T-helper 2 cell treated with Interferon-gamma antibody and Interleukin-4, amounts not matched to agents 100 ng/mL and 5 ng/mL, for 36 hours (primary cell): ENCODE data around the gene RIT2. TPM values are rescaled to one million over a fixed set of nuclear protein-coding genes. Genes with fewer than 3 reads are reported as not detected.

Source experiments
- intact Hi-C: fragments of 100-400 bp; cut with micrococcal nuclease; formaldehyde crosslinking; loops from one replicate; pipeline ENCODE4 v1.15.1; 2023
- total RNA-seq: library from RNA; stranded (reverse); gene quantifications from 2 replicates; pipeline ENCODE4 v1.2.3, GENCODE V29; 2022

Gene RIT2
- total RNA-seq, 1 donor from 2014 or later: not detected

DNA sequence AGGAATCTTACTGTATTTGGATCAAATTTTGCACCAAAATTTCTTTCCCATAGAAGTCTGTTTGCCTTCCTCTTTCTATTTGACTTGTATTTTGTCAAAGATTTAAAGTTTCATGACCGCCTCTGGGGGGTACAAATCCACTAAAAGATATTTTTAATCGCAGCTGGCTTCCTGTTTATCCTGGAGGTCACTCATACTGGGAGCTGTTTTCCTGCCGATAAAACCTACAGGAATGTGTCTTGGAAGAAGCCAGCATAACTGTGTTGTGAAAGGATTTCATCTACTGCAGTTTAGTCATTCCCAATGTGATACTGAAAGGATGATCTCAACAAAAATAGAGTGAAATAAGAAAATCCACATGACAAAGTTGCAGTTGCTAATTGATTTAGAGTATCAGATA lies 184.0 kb downstream of the RIT2 start:
- intact Hi-C loops: no loop called here

DNA sequence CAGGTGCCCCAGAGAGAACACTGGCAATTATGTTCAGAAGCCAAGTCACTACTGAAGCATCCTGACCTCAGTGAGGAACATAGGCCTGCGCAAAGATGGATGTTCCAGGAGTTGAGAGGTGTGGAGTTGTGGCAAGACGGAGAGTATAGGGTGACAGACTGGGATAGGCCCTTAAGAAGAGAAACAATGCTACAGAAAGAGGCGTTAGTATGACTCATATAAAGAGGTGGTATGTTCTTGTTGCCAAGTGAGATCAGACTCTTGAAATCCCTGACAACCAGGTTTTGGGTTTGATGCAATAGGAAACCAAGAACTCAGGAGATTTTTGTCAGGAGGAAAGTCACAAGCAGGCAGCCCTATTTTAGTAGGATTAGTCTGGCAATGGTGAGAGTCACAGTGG lies 185.6 kb downstream of the RIT2 start:
- intact Hi-C loops: no loop called here

DNA sequence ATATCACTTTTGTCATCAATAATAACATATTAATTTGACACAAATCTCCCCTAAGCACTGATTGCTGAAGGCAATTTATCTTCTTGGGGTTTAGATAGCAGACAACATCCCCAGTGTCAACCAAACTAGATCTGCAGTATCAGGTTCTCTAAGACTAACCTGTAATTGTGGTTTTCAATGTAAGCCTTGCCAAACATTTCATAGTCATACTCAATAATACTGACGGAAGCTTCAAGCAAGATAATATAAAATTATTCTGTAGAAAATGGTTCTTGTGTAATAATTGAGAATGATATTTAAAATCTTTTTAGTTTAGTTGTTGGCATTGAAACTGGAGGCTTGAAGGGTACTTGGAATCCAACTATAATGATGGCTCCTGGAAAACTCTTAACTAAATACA lies 186.3 kb downstream of the RIT2 start:
- intact Hi-C loops: no loop called here

DNA sequence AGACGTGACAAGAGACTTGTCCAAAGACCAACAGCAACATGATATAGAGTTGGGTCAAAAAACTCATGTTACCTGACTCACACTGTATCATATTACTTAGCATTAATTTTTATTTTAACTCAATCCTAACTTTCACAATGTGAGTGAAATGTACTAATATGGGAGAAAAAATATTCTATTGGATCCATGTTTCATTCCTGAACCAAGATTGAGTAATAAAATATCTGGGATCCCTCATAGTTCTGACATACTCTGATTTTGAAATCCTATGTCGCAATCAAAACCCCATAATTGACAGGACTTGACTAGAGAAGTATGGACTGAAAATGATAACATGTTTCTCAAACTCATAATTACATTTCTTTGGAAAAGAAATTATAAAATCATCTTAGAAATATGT lies 190.4 kb downstream of the RIT2 start:
- intact Hi-C loops: no loop called here

DNA sequence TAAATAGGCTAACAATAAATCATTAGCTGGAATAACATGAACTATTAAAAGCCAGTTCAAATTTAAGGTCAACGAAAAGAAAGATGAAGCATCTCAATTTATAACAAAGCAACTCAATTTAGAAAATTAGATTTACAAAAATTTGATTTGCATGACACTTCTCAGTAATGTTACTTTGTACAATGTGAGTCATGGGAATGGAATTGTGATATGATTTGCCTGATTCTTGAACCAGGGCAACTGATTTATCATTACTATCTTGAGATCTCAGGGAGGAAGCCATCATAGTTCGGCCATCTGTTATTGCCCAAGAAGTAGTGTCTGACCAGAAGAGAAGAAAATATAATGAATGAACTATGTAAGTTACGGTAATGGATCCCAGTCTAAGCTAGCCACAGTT lies 193.1 kb downstream of the RIT2 start:
- intact Hi-C loops: no loop called here

DNA sequence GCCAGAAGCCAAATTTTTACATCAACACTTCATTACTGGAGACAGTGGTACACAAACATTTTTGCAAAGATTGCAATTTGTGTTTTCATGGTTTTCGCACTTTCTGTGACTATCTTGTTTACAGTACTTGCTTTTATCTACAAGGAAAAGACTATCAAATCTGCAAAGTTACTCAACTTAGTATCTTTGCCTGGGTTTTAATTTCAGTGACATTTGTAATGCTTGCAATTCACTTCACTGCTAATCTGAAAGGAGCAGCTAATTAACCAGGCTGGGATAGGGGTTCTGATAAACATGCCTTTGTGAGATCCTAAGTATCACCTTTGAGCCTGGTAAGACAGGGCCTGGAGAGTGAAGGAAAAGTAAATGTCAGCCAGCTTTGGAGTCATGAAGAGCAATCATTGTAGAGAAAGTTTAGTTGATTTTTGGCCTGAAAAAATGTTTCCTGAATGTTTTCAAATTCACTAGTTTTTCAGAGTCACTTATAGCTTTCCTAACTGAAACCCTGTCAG lies 194.2 kb downstream of the RIT2 start:
- intact Hi-C loops: no loop called here

DNA sequence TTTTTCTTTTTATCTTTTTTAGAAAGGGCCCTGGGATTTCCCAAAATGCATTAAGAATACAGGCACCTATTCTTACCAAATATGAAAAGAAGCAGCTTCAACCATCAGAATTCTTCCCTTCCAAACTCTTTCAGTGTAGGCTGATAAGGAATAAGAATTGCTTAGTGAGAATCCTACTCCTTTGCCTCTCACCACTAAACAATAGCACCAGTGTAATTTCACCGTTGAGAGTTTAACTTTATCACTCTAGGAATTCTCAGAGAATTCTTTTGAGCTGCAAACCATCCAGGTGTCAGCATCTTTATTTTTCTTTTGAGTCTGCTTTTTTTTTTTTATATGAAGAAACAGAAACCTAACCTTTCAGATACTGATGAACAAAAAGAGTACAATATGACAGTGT lies 194.9 kb downstream of the RIT2 start:
- intact Hi-C loops: no loop called here

DNA sequence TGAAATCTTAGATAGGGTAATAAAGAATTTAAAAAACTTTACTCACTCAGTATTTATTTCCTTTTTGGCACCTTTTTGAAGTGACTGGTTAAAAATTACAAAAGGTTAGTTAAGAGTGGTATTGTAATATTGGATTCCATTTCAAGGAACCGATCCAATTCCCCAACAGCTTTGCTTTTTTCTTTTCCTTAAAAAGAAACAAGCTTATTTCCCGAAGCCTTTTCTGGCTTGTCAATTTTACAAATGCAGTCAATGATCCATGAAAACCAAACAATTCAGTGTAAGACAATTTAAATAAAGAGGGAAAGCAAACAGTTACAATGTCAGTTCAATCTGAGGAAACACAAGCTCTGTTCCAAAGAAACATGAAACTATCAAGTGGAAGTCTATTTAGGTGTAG lies 200.2 kb downstream of the RIT2 start:
- intact Hi-C loops: no loop called here

DNA sequence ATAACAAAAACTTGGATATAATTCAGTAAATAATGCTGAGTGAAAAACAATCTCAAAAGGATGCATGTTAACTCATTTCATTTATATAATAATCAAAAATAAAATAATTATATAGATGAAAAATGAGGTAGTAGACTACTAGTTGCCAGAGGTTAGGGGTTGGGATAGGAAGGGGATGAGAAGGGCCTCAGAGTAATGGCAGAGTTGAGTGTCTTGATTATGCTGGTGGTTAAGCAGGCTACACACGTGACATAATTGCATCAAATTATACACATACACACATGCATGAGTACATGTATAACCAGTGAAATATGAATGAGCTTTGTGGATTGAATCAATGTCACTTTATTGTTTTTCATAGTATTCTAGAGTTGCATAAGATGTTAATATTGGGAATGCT lies 201.0 kb downstream of the RIT2 start:
- intact Hi-C loops: no loop called here

DNA sequence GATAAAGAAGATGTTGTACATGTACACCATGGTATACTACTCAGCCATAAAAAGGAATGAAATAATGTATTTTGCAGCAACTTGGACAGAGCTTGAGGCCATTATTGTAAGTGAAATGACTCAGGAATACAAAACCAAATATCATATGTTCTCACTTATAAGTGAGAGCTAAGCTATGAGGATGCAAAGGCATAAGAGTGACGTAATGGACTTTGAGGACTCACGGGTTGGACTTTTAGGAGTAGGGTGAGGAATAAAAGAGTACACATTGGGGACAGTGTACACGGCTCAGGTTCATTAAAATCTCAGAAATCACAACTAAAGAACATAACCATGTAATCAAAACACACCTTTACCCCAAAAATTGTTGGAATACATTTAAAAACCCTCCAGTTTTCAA lies 206.4 kb downstream of the RIT2 start:
- intact Hi-C loops: no loop called here

DNA sequence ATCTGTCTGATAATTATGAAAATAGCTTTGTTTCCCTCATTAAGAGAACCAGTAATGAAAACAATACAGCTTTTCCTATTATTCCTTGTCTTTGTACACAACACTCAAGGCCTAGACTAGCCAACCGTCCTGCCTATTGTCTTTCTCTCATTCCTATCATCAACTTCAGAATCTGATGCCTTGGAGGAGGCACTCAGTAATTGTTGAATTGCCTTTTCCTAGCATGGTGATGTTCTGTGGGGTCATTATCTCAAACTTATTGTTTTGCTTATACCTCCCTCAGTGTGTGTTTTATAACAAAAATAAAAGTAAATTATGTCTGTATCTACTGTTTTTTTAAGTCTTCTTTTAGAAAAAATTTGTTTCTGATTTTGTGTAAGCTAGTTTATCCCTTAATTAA lies 208.7 kb downstream of the RIT2 start:
- intact Hi-C loops: no loop called here

DNA sequence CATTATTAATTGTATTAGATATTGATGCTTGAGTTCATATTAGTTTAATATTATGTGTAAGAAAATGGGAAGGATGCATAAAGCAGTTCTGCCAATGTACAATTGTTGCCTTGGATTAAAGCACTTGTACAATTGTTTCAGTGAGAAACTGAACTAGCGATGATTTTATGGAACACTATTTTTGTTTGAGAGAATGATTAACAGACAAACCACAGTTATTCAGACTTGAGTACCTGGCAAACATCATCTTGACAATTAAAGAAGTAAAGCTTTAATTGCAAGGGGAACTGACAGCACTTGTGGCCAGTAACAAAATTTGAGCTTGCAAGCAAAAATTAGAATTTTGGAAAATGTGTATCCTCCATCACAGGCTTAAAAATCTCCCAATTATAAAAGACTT lies 214.3 kb downstream of the RIT2 start:
- intact Hi-C loops: no loop called here

DNA sequence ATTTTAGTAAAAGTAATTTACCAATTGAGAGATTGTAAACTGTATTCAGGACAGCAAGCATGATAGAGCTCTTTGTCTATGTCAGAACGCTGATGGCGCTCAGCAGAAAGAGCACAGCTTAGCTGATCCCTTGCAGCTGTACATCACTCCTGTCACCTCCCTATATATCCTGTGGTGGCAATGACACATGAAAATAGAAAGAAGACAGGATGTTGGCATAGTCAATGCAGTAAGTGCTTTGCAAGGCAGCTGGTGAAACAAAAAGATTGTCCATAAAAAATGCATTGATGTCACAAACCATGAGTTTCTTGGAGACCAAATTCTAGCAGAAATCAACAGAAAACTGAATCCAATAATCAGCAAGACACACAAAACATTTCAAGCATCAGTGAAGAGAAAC lies 221.5 kb downstream of the RIT2 start:
- intact Hi-C loops: no loop called here

DNA sequence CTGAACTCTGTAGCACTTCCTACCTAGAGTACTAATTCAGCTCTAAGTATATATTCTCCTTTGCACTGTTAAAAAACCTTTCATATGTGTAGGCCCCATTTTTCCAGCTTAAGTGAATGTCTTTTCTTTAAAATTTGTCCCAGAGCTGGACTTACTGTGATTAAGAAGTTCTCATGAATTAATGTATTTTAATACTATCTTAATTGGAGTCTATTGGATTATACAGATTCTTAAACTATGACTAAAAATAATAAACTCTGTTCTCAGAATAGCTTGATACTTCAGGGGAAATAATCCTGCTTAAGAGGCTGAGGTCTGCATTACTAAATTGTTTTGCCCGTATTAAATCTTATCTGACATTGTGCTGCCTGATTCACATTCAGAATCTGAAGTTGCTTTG lies 223.3 kb downstream of the RIT2 start:
- intact Hi-C loops: no loop called here

DNA sequence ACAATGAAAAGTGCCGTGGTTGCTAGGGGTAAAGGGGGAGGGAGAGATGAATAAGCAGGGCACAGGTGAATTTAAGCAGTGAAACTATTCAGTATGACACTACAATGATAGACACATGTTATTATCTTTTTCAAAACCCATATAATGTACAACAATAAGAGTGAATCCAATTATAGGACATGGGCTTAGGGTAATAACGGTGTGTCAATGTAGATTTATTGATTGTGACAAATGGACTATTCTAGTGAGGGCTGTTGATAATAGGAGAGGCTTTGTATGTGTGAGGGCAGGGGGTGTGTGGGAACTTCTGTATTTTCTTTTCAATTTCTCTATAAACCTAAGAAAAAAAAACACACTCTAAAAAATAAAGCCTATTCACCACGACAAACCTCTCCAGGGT lies 223.8 kb downstream of the RIT2 start:
- intact Hi-C loops: no loop called here

DNA sequence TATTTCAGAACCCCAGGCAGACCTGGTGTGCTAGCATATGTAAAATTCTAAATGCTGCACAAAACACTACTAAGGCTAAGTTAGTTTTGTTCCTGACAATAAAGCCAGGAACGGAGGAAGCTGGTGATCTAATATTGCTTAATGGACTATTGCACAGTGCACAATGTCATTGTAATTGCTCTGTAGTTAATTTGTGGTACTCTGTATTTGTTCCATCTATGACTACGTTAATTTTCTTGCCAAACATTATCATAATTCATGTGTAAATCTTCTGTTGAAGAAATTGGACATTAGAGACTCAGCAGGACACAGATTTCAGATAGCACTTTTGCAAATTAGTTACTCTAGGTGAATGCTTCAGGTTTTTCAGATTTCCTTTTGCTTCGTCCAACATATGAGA lies 232.3 kb downstream of the RIT2 start:
- intact Hi-C loops: no loop called here

DNA sequence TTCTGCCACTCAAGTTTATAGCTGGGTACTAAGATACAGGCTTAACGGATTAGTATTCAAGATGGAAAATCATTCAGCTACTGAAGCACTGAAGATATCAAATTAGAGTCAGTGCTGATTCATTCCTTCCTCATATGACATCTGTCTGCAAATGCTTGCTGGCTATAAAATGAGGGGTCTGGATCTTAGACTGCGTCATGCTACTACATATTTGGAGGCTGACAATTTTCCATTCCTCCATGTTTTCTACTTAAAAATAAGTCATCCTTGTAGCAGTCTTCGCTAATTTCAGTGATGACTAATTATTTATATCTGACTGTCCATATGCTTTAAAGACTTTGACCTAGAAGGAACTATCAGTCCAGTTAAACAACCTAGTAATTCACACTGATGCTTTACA lies 233.4 kb downstream of the RIT2 start:
- intact Hi-C loops: no loop called here

DNA sequence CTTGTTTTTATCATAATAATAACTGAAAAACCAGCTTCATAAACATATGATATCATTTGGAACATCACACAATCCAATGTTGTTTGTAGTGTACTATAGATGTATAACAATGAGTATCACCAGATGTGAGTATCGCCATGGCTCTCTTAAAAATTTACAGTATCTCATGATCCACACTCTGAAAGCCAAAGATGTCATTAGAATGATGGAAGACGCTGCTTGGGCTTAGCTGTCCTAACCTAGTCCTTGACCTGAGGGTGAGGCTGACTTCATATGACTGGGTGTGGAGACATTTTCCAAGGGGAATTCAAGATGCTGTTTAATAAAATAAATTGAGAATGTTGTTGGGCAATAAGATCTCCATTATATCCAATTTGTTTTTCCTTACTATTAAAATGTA lies 242.6 kb downstream of the RIT2 start:
- intact Hi-C loops: no loop called here

DNA sequence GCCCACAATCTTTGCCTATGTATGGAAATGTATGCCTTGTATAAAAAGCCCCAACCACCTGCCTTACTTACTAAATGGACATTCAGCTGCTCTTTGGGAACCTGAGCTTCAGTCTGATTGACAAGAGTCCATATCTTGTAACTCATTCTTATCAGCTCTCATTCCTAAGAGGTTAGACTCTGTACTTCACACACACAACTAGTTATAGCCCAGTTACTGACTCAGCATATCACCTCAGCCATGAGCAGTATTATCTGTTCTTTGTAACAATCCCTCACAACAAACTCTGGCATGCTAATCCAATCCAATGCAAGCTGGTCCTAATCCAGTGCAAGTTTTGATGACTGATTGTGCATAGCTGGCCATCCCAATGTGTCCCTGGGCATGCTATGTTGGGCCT lies 250.6 kb downstream of the RIT2 start:
- intact Hi-C loops: no loop called here

DNA sequence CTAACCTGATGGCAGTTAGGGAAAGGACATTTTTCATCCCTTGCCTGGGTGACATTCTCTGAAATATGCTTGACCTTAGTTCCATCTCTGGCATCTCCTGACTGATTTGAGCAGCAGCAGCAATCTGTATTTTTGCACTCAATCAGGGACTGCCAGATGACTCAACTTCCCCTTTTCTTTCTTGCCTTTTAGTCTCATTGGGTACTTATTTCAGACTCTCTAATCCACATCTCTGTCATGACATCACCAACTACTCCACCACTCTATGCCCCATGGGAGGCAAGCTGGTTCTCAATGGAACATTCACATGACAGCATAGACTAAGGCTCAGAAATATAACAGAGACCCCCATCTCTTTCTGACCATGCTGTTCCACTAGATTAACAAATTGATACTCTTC lies 254.2 kb downstream of the RIT2 start:
- intact Hi-C loops: no loop called here

DNA sequence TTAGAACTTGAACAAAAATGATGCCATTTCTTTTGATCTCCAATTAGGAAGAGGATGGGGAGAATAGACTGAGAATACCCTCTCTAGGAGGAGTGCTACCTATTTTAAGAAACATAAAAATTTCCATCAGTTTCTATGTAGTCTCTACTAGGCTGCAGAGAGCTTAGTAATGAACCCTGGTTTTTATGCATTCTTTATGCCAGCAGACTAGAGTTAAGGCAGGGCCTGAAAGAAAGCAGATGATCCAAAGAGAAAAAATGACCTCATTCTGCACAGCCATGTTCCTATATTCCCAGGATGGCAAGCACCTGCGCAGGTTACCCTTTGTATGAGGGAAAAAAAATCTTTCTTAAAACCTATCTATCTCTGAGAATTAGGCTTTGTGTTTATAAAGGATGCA lies 254.9 kb downstream of the RIT2 start:
- intact Hi-C loops: no loop called here

DNA sequence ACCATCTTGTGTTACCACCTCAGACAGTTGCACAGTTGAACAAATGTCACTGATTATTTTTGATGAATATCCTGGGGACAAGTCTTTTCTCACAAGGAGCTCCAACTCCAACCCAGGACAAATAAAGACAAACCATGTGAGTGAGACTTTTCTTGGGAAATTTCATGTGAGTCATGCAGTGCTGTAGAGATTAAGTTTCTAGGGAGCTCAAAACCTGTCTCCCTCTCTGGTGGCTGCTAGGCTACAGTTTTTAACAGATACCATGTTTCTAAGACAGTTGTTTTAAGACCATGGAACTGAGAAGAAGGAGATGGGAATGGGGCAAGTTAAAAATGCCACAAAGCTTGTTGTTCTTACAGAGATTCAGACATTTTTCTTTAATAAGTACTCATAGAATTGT lies 255.5 kb downstream of the RIT2 start:
- intact Hi-C loops: no loop called here

DNA sequence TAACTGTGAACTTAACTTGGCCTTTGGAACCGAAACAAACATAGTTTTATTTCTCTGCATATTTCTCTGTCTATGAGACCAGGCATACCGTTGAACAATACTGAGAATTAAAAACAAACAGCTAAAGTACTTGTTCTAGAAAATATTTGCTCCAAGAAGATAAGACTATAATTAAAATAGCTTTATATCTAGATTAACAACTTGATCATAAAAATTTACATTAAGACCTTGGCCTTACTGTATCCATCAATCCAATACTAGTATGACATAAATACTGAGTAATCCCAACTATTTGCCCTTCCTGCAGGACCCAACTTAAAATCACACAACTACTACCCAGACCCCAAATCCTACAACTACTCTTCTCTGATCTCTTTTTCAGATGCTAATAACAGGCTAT lies 260.9 kb downstream of the RIT2 start:
- intact Hi-C loops: no loop called here
